NK-92 (cell line): ENCODE results near the gene NXPH4.

Experiments used
- DNase-seq: peaks from one replicate; lab custom pipeline; 2025; ENCODE audit not compliant: unreplicated experiment; lab: John Stamatoyannopoulos, UW

Gene NXPH4

DNA sequence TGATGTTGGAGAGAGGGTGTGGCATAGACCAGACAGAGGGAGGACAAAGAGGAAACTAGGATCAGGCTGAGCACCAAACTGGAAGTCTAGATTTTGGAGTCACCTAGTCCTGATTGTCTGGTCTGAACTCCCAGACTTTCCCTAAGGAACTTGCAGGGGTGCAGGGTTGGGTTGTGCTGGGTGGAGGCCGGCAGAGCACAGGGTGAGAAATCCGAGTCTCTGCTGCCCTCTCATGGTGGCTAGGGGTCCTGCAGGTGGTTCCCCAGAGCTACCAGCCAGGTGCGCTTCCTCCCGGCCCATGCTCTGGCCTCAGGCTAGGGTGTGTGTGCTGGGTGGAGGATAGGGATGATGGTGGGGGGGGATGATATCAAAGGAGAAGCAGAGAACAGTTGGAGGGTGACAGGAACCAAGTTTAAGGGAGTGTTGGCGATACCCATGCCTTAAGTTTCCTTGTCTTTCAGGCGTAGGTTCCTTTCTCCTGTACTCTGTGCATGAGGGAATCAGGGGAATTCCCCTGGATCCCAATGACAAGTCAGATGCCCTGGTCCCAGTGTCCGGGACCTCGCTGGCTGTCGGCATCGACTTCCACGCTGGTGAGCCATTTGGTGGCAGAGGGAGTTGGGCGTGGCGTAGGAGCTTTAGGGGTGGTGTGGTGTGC is 33.5 kb upstream of the NXPH4 start:
- no peak for DNase-seq

DNA sequence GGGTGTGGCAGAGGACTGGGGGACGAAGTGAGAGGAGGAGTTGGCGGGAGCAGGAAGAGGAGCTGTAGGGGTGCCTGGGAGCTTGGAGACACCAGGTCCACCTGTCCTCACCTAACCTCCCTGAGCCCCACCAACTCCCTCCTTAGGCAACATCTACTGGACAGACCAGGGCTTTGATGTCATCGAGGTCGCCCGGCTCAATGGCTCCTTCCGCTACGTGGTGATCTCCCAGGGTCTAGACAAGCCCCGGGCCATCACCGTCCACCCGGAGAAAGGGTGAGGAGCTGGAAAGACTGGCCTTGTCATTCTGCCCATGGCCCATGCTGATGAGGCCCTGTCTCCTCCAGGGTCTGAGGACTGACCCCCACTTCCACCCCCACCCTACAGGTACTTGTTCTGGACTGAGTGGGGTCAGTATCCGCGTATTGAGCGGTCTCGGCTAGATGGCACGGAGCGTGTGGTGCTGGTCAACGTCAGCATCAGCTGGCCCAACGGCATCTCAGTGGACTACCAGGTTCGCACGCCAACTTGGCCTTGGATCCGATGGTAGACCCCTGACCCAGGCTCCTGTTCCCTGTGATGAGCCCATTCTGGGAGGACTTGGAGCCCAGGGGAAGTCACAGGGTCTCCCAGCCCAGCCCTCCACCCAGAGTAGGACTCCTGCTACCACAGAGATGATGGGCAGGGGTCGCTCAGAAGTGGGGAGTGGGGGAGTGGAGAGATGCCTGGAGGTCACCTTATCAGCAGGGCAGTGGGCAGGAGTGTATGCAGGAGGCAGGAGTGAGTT is 32.5 kb upstream of the NXPH4 start:
- no peak for DNase-seq

GRCh38 chr12:57185403-57185802 is 31.2 kb upstream of the NXPH4 start:
- DNase-seq: no peak

DNA sequence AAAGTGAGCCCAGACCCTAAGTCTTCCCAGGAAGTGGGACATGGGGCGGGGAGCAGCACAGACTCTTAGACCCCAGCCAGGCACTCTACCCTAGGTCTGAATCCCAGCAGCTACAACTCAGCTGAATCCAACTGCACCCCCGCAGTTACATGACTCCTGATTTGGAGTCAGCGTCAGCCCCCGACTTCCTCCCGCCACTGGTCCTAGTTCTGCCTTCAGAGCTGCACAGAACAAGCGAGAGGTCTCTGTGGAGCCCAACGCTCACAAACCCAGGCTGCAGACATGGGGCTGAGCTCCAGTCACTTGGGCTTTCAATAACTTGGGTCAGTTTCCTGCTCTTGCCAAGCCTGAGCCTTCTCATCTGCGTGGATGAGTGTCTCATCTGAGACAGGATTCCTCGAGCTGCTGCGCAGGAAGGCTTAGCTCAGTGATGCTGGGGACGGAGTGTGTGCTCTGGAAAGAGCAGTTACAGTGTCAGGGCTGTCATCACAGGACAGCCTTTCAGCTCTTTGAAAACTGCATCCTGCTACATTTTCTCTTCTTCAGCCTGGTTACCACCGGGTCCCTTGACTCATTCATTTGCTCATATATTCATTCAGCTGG is 30.6 kb upstream of the NXPH4 start:
- DNase-seq: no peak

GRCh38 chr12:57187222-57188089 is 29.1 kb upstream of the NXPH4 start:
- no peak for DNase-seq

DNA sequence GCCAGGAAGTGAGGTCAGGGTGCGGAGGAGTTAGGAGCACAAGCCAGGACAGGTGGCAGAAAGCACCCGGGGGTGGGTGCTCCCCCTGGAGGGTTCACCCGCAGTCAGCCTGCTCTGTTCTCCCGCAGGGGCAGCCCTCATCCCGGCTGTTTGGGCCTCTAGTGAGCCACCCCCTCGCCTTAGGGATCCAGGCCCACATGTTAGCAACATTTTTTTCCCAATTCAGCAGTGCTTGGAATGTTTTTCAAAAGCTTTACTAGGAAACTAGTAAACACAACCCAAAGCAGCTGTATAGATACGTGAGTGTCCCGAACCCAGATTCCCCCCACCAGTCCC is 28.5 kb upstream of the NXPH4 start:
- DNase-seq: no peak

GRCh38 chr12:57190037-57190436 is 26.6 kb upstream of the NXPH4 start:
- DNase-seq: no peak

DNA sequence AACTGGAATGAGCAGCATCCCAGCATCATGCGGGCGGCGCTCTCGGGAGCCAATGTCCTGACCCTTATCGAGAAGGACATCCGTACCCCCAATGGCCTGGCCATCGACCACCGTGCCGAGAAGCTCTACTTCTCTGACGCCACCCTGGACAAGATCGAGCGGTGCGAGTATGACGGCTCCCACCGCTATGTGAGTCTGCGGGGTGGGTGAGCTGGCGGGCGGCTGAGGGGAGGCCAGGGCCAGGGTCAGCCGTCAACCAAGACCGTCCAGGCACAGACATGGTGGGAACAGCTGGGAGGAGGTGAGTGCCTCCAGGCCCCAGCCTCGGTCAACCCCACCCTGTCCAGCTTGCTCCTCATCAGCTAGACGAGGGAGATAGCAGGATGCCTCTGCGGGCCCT is 25.8 kb upstream of the NXPH4 start:
- no peak for DNase-seq

- DNase-seq: no peak
Measured at GRCh38 chr12:57191410-57191809, 25.2 kb upstream of the NXPH4 start.

DNA sequence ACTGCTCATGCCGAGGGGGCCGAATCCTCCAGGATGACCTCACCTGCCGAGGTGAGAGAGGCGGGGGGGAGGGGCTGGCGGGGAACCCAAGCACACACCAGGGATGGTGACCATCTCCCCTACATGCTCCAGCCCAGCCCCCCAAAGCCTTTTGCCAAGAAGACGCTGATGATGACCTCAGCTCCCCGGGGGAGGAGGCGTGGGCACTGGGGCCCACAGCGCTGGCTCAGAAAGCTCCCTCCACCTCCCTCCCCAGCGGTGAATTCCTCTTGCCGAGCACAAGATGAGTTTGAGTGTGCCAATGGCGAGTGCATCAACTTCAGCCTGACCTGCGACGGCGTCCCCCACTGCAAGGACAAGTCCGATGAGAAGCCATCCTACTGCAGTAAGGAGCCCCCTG is 23.7 kb upstream of the NXPH4 start:
- DNase-seq: no peak

DNA sequence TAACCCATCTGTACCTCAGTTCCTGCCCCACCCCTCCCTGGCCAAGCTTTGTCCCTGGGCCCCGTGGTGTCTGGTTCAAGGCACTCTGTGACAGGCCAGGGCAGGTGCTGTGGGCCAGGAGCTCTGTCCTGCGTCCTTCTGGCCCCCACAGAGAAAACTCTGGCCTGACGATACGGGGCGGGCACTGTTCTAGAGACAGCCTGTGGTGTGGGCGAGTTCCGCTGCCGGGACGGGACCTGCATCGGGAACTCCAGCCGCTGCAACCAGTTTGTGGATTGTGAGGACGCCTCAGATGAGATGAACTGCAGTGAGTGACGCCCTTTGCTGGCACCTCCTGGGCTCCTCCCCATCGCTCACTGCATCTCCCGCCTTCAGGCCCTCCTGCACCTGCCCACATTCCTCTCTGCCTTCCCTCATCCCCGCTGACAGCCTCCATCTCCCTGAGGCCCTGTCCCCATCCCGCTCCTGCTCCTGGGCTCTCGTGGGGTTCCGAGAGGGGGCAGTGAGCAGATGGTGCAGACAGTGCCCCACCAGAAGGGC is 22.8 kb upstream of the NXPH4 start:
- DNase-seq: no peak

- DNase-seq: no peak
Measured at GRCh38 chr12:57194253-57194652, 22.3 kb upstream of the NXPH4 start.

DNA sequence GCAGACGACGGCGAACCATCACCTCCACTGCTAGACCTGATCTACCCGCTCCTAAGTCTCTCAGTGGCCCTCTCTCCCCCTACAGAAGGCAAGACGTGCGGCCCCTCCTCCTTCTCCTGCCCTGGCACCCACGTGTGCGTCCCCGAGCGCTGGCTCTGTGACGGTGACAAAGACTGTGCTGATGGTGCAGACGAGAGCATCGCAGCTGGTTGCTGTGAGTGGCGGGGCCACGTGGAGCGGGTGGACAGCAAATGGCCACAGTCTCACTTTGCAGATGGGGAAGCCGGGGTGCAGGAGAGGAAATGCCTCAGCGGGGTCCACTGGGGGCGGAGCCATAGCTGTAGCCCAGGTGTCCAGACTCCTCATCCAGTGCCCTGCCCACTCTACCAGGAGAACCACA is 21.4 kb upstream of the NXPH4 start:
- no peak for DNase-seq

- no peak for DNase-seq
Measured at GRCh38 chr12:57195611-57196371, 20.8 kb upstream of the NXPH4 start.

- DNase-seq: no peak
Measured at GRCh38 chr12:57196439-57196838, 20.2 kb upstream of the NXPH4 start.

- DNase-seq: no peak
Measured at GRCh38 chr12:57196956-57197355, 19.6 kb upstream of the NXPH4 start.

DNA sequence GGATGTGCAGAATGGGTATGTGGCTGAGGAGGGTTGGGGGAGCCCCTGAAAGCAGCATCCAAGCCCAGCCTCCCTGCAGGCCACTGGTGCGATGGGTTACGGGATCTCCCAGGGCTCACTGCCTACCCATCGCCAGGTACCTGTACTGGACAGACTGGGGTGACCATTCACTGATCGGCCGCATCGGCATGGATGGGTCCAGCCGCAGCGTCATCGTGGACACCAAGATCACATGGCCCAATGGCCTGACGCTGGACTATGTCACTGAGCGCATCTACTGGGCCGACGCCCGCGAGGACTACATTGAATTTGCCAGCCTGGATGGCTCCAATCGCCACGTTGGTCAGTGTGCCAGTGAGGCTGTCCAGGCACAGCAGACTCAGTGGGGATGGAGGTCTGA is 18.3 kb upstream of the NXPH4 start:
- DNase-seq: no peak

GRCh38 chr12:57199191-57199590 is 17.4 kb upstream of the NXPH4 start:
- no peak for DNase-seq

DNA sequence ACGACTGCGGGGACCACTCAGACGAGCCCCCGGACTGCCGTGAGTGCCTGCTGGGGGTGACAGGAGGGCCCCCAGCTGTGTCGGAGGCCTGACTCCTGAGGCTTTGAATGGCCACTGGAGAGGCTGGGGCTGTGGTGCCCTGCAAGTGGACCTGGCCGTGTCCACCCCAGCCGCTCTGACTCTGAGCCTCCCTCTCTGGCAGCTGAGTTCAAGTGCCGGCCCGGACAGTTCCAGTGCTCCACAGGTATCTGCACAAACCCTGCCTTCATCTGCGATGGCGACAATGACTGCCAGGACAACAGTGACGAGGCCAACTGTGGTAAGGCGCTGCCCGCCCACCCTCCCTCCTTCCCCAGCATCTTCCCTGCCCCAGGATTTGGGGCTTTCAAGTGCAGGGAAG is 16.1 kb upstream of the NXPH4 start:
- DNase-seq: no peak

GRCh38 chr12:57201219-57201618 is 15.4 kb upstream of the NXPH4 start:
- no peak for DNase-seq

DNA sequence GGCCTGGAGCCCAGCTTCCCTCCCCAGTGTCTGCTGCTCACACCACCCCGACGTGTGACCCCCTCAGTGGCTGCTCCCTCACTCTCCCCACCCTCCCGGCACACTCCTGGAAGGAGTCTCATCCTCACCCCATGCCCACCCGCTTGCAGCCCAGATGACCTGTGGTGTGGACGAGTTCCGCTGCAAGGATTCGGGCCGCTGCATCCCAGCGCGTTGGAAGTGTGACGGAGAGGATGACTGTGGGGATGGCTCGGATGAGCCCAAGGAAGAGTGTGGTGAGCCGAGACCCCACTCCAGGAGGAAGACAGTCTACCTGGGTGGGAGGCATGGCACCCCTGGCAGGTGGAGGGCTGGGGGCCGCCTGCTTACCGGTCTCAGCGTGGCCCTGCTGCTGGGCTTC is 15.0 kb upstream of the NXPH4 start:
- no peak for DNase-seq
